OCI-LY7 (cell line): Measurements from ENCODE around the gene B3GLCT. TPM values are rescaled to one million over a fixed set of nuclear protein-coding genes. Genes with fewer than 3 reads are reported as not detected.

Experiments used
- BruUV-seq: library from RNA; stranded (reverse); fragments of 400-500 nt; replicated peaks from 2 replicates; lab custom pipeline; 2021; lab: Mats Ljungman, UMichigan
- CTCF ChIA-PET: fragments of 300-600 bp; sonication (Branson Sonifier 250); formaldehyde crosslinking; loops from one replicate; lab custom pipeline; 2022; ENCODE audit warnings: antibody characterized with exemption; ENCODE audit not compliant: unreplicated experiment; lab: Charles Lee
- POLR2A ChIA-PET: fragments of 300-600 bp; sonication (Branson Sonifier 250); formaldehyde crosslinking; loops from one replicate; lab custom pipeline; 2022; ENCODE audit warnings: antibody characterized with exemption; lab: Charles Lee
- DNase-seq: peaks from one replicate; pipeline ENCODE4 v3.0.0-alpha.2; 2015; ENCODE audit warnings: low spot score
- H2AFZ ChIP-seq: fragments of 200-600 bp; sonication (generic), shearing (Covaris generic); 2 replicates; pipeline ENCODE4 v1.6.1; 2014; ENCODE audit warnings: mild to moderate bottlenecking, antibody characterized with exemption, low read length, moderate library complexity
- H3K27ac ChIP-seq: fragments of 200-600 bp; sonication (generic); 2 replicates; pipeline ENCODE4 v1.5.1; 2014; ENCODE audit warnings: mixed run types, low read depth, mild to moderate bottlenecking, moderate library complexity, low read length, inconsistent platforms; ENCODE audit not compliant: poor library complexity, severe bottlenecking
- H3K36me3 ChIP-seq: fragments of 200-600 bp; sonication (generic); 2 replicates; pipeline ENCODE4 v1.6.1; 2014; ENCODE audit warnings: mild to moderate bottlenecking, antibody characterized with exemption, low read length, moderate library complexity, mixed read lengths; ENCODE audit not compliant: insufficient read depth
- H3K4me1 ChIP-seq: fragments of 200-600 bp; sonication (generic); 2 replicates; pipeline ENCODE4 v1.5.1; 2014; ENCODE audit warnings: mild to moderate bottlenecking, low read length; ENCODE audit not compliant: insufficient read depth, poor library complexity, severe bottlenecking
- H3K4me2 ChIP-seq: fragments of 200-600 bp; sonication (generic); 2 replicates; pipeline ENCODE4 v1.6.1; 2014; ENCODE audit warnings: mild to moderate bottlenecking, low read length
- H3K4me3 ChIP-seq: fragments of 200-600 bp; sonication (generic); 2 replicates; pipeline ENCODE4 v1.5.1; 2014; ENCODE audit warnings: mild to moderate bottlenecking, low read depth, low read length; ENCODE audit not compliant: poor library complexity, severe bottlenecking
- H3K79me2 ChIP-seq: fragments of 200-600 bp; sonication (generic); 2 replicates; pipeline ENCODE4 v1.6.1; 2016; ENCODE audit warnings: low read depth, mild to moderate bottlenecking, low read length, moderate library complexity, mixed read lengths; ENCODE audit not compliant: insufficient read depth
- H3K9me2 ChIP-seq: fragments of 200-600 bp; sonication (generic); 2 replicates; pipeline ENCODE4 v1.6.1; 2016; ENCODE audit warnings: mild to moderate bottlenecking, low read length, mixed read lengths; ENCODE audit not compliant: insufficient read depth
- H3K9me3 ChIP-seq: fragments of 200-600 bp; sonication (generic); 2 replicates; pipeline ENCODE4 v1.6.1; 2014; ENCODE audit warnings: mild to moderate bottlenecking, mixed run types, low read length, mixed read lengths
- H4K20me1 ChIP-seq: fragments of 200-600 bp; sonication (generic); 2 replicates; pipeline ENCODE4 v1.6.1; 2014; ENCODE audit warnings: mild to moderate bottlenecking, antibody characterized with exemption, low read length, moderate library complexity, mixed read lengths; ENCODE audit not compliant: insufficient read depth
- CTCF ChIP-seq: fragments of 200-600 bp; sonication (generic); conservative IDR thresholded peaks from 2 replicates; pipeline ENCODE4 v1.5.1; 2014; ENCODE audit warnings: mild to moderate bottlenecking, antibody characterized with exemption, low read length, moderate library complexity, mixed read lengths
- EZH2phosphoT487 ChIP-seq: fragments of 200-600 bp; sonication (generic); IDR thresholded peaks from 2 replicates; pipeline ENCODE4 v1.6.1; 2018; ENCODE audit warnings: low read depth, borderline replicate concordance, mild to moderate bottlenecking, mixed run types, antibody characterized with exemption, low read length, moderate library complexity, mixed read lengths
- intact Hi-C: fragments of 100-400 bp; cut with micrococcal nuclease; formaldehyde crosslinking; loops from one replicate; pipeline ENCODE4 v1.10.0; 2022; ENCODE audit not compliant: unreplicated experiment
- total RNA-seq, 2 experiments: library from RNA; depleted of rRNA in 1 of 2; stranded (reverse); fragments of >200 nt in 1 of 2; shearing (Covaris generic) in 1 of 2; gene quantifications; 2 replicates each; pipeline ENCODE4 v1.2.3, GENCODE V29; 2014 to 2022

B3GLCT gene
- total RNA-seq, 2 experiments from 2014 or later = 3.7 to 4.3 TPM

DNA sequence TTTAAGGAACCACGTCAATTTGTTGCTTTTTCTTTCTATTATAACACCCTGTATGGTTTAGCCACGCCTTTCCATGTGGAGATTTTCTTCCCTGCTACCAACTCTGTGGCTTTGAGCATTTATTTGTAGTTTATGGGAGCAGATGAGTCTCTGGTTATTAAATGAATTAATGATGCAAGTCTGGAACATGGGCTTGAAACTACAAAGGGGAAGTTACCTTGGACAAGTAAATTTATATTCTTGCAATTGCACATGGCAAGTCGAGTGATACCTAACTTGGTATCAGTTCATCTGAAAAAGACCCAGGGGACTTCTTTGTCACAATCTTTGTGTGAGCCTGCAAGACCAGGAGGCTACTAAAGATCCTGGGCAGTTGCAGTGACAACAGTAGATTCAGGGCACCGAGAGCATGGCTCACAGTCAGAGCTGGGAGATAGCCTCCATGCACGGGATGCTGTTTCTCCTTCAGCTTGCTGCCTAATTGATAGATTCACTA, 24.4 kb downstream of the B3GLCT start:
- CTCF ChIA-PET = interaction anchor here (0.6 kb wide), 1 partner anchor 11 kb away, joined by 3 read pairs; no protein-coding TSS in a partner anchor
- H3K4me1 ChIP-seq = no peaks in the 10 kb centered on the region
- no peaks in the 10 kb centered on the region for H4K20me1 ChIP-seq
- DNase-seq = no peak
- intact Hi-C loops = no loop called here
- no TSS peak for BruUV-seq
- POLR2A ChIA-PET = interaction anchor here (1.5 kb wide), 1 partner anchor 18 kb away, joined by 3 read pairs; no protein-coding TSS in a partner anchor
- H3K36me3 ChIP-seq = no peaks in the 10 kb centered on the region
- H3K79me2 ChIP-seq = no peaks in the 10 kb centered on the region
- no peak overlapping the region for H3K27ac ChIP-seq
- H3K9me2 ChIP-seq = no peaks in the 10 kb centered on the region
- H3K4me2 ChIP-seq = no peak overlapping the region
- TF ChIP-seq CTCF (no peak), EZH2phosphoT487 (no peak)
- no peak overlapping the region for H3K4me3 ChIP-seq
- no peaks in the 10 kb centered on the region for H3K9me3 ChIP-seq
- H2AFZ ChIP-seq = no peak overlapping the region

DNA sequence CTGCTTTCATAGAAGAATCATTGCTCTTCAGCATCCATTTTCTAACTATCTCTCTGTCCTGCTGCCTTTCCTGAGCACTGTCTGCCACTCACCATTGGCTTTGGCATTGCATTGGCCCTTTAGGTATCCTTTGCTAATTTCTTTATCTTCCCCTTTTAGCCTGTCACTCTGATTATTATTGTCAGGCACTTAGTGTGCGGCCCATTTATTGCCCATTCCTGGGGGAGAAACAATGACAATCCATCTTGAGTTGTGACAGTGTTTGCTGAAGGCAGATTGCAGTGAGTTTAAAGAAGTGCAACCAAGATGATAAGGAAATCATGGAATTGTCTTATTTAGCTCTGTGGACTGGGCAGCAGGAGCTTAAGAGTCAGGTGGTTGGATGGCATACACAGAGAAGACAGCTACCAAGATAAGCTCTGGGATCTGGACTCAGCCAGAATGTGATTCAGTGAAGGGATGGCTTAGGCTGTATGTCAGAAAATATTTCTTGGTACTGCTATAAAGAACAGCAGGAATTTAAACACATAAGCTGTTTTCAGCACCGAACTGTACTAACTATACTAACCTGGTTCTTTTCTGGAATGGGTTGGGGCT, 25.3 kb downstream of the B3GLCT start:
- no peak for DNase-seq
- Histone ChIP-seq H4K20me1 (no peaks in the 10 kb centered on the region), H3K4me3 (no peak overlapping the region), H3K4me2 (no peak overlapping the region), H3K9me3 (no peaks in the 10 kb centered on the region), H2AFZ (no peak overlapping the region), H3K9me2 (no peaks in the 10 kb centered on the region), H3K4me1 (no peaks in the 10 kb centered on the region), H3K36me3 (no peaks in the 10 kb centered on the region), H3K79me2 (no peaks in the 10 kb centered on the region), H3K27ac (no peak overlapping the region)
- CTCF ChIA-PET = no interaction called here
- POLR2A ChIA-PET = interaction anchor here (0.5 to 1.5 kb wide), 3 partner anchors 18 to 1418 kb away, joined by 3 to 4 read pairs (median 3); no protein-coding TSS in a partner anchor
- TF ChIP-seq CTCF (no peak), EZH2phosphoT487 (no peak)
- no TSS peak for BruUV-seq
- intact Hi-C loops = no loop called here

DNA sequence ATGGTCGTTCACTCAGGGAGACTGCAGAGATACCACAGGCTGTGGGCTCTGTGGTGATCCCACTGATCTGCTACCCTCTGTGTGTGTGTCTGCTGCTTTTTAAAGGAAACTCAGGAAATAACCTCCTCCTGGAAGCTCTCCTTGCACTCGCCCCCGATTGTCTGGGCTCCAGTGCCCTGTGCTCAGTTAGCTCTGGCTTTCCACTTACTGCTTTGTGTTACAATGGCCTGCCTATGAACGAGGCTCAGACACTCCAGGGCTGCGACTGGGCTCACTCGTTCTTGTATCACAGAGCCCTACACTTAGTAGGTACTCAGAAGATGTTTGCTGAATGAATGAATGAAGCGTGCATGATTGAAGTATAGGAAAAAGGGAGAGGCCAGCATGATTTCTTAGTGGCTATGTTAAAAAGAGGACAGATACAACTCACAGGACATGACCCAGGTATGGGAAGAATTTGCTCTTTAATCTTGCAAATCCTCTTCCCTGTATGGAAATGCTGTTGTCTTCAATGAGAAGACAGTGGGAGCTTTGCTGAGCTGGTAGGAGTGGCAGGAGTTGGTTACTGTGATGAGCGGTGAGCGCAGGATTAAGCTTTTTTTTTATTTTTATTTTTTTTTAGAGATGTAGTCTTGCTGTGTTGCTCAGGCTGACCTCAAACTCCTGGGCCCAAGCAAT, 26.4 kb downstream of the B3GLCT start:
- Histone ChIP-seq H3K79me2 (no peaks in the 10 kb centered on the region), H3K4me3 (no peak overlapping the region), H3K27ac (no peak overlapping the region), H3K9me3 (no peaks in the 10 kb centered on the region), H3K4me2 (no peak overlapping the region), H3K9me2 (no peaks in the 10 kb centered on the region), H3K36me3 (no peaks in the 10 kb centered on the region), H2AFZ (no peak overlapping the region), H4K20me1 (no peaks in the 10 kb centered on the region), H3K4me1 (no peaks in the 10 kb centered on the region)
- no TSS peak for BruUV-seq
- DNase-seq = no peak
- ChIA-PET POLR2A (interaction anchor here (1.0 kb wide), 1 partner anchor 16 kb away, joined by 3 read pairs; no protein-coding TSS in a partner anchor), CTCF (no interaction called here)
- intact Hi-C loops = no loop called here
- no peak for TF ChIP-seq CTCF
- no peak for TF ChIP-seq EZH2phosphoT487
